ENCODE data around the gene CEP128. TPM values are rescaled to one million over a fixed set of nuclear protein-coding genes. Genes with fewer than 3 reads are reported as not detected.

The CEP128 gene
- total RNA-seq, 1 experiment from 2014 or later = 29.3 TPM

GRCh38 chr14:80545935-80546854, 395.3 kb downstream of the CEP128 start:
- ChIA-PET CTCF (no interaction called here), POLR2A (ENCODE audit: unreplicated experiment) (interaction anchor here (0.6 kb wide), 1 partner anchor 87 kb away, joined by 6 read pairs; no protein-coding TSS in a partner anchor)
- H3K4me2 ChIP-seq = no peak overlapping the region

GRCh38 chr14:80544366-80544765, 397.2 kb downstream of the CEP128 start:
- no peak overlapping the region for H3K4me3 ChIP-seq
- H3K9me2 ChIP-seq (ENCODE audit: insufficient read depth) = no peaks in the 10 kb centered on the region
- ChIA-PET POLR2A (ENCODE audit: unreplicated experiment) (no interaction called here), CTCF (no interaction called here)
- no peak overlapping the region for H2AFZ ChIP-seq
- no peaks in the 10 kb centered on the region for H3K4me1 ChIP-seq (replicated peaks; ENCODE audit: insufficient read depth)
- no TSS peak for BruUV-seq (replicated peaks)
- H3K9me3 ChIP-seq (ENCODE audit: insufficient read depth, low read depth) = 0 out of 2 replicates have a peak, but pooled peaks cover 5% of the 10 kb centered on the region
- no peaks in the 10 kb centered on the region for H3F3A ChIP-seq (ENCODE audit: insufficient read depth, low read depth)
- no peak for DNase-seq
- TF ChIP-seq EZH2 (IDR thresholded peaks at IDR 0.05; ENCODE audit: low read depth) (no peak), CTCF (conservative IDR thresholded peaks at IDR 0.05) (no peak)
- no peak overlapping the region for H3K4me2 ChIP-seq
- no peaks in the 10 kb centered on the region for H3K27me3 ChIP-seq (ENCODE audit: insufficient read depth, low read depth)
- H3K36me3 ChIP-seq (ENCODE audit: low read depth) = no peaks in the 10 kb centered on the region
- no peaks in the 10 kb centered on the region for H4K20me1 ChIP-seq (ENCODE audit: insufficient read depth)
- intact Hi-C loops (cut with micrococcal nuclease; ENCODE audit: unreplicated experiment) = no loop called here
- no peak overlapping the region for H3K27ac ChIP-seq
- no peaks in the 10 kb centered on the region for H3K79me2 ChIP-seq (ENCODE audit: low read depth)

More at GRCh38 chr14:80545935-80546854, 395.3 kb downstream of the CEP128 start:
- Histone ChIP-seq H3K27ac (no peak overlapping the region), H3K4me3 (no peak overlapping the region), H3K36me3 (ENCODE audit: low read depth) (no peaks in the 10 kb centered on the region), H2AFZ (no peak overlapping the region), H3K27me3 (ENCODE audit: insufficient read depth, low read depth) (no peaks in the 10 kb centered on the region), H3K4me1 (replicated peaks; ENCODE audit: insufficient read depth) (no peaks in the 10 kb centered on the region), H3K79me2 (ENCODE audit: low read depth) (no peaks in the 10 kb centered on the region), H3K9me3 (ENCODE audit: insufficient read depth, low read depth) (0 out of 2 replicates have a peak, but pooled peaks cover 5% of the 10 kb centered on the region), H3K9me2 (ENCODE audit: insufficient read depth) (no peaks in the 10 kb centered on the region), H4K20me1 (ENCODE audit: insufficient read depth) (no peaks in the 10 kb centered on the region), H3F3A (ENCODE audit: insufficient read depth, low read depth) (no peaks in the 10 kb centered on the region)
- no TSS peak for BruUV-seq (replicated peaks)
- no peak for TF ChIP-seq EZH2 (IDR thresholded peaks at IDR 0.05; ENCODE audit: low read depth)
- no peak for TF ChIP-seq CTCF (conservative IDR thresholded peaks at IDR 0.05)
- intact Hi-C loops (cut with micrococcal nuclease; ENCODE audit: unreplicated experiment) = no loop called here
- no peak for DNase-seq

- ChIA-PET CTCF (no interaction called here), POLR2A (ENCODE audit: unreplicated experiment) (interaction anchor here (0.7 kb wide), 1 partner anchor 14 kb away, joined by 3 read pairs; no protein-coding TSS in a partner anchor)
- Histone ChIP-seq H3K4me3 (no peak overlapping the region), H2AFZ (no peak overlapping the region), H3K9me3 (ENCODE audit: insufficient read depth, low read depth) (0 out of 2 replicates have a peak, but pooled peaks cover 9% of the 10 kb centered on the region), H4K20me1 (ENCODE audit: insufficient read depth) (no peaks in the 10 kb centered on the region), H3K79me2 (ENCODE audit: low read depth) (no peaks in the 10 kb centered on the region), H3F3A (ENCODE audit: insufficient read depth, low read depth) (no peaks in the 10 kb centered on the region), H3K27me3 (ENCODE audit: insufficient read depth, low read depth) (no peaks in the 10 kb centered on the region), H3K27ac (no peak overlapping the region), H3K4me1 (replicated peaks; ENCODE audit: insufficient read depth) (no peaks in the 10 kb centered on the region), H3K4me2 (no peak overlapping the region), H3K9me2 (ENCODE audit: insufficient read depth) (no peaks in the 10 kb centered on the region), H3K36me3 (ENCODE audit: low read depth) (no peaks in the 10 kb centered on the region)
- TF ChIP-seq CTCF (conservative IDR thresholded peaks at IDR 0.05) (no peak), EZH2 (IDR thresholded peaks at IDR 0.05; ENCODE audit: low read depth) (no peak)
- BruUV-seq (replicated peaks) = no TSS peak
- intact Hi-C loops (cut with micrococcal nuclease; ENCODE audit: unreplicated experiment) = no loop called here
- no peak for DNase-seq
These were observed 398.3 kb downstream of the CEP128 start for GRCh38 chr14:80543211-80543610.

All from PC-9 (cell line).